Osteoblast (primary cell): ENCODE measurements around the gene TBCB. TPM values are rescaled to one million over a fixed set of nuclear protein-coding genes. Genes with fewer than 3 reads are reported as not detected.
"Not testable (repeated sequence)": the region's sequence is repeated elsewhere in the genome, so short reads cannot be mapped to it uniquely, and the experiment has no call there.

Experiments
- DNase-seq: peaks from one replicate; pipeline ENCODE4 v3.0.0; 2011; ENCODE audit warnings: low spot score, mixed read lengths; ENCODE audit not compliant: insufficient read length; ENCODE audit errors: missing footprints
- H2AFZ ChIP-seq: 2 replicates; pipeline ENCODE4 v1.6.0; 2011; ENCODE audit warnings: mild to moderate bottlenecking, low read length
- H3K27ac ChIP-seq: 2 replicates; pipeline ENCODE4 v1.5.1; 2011; ENCODE audit warnings: mild to moderate bottlenecking, low read depth, low read length, moderate library complexity
- H3K27me3 ChIP-seq: 2 replicates; pipeline ENCODE4 v1.6.0; 2012; ENCODE audit warnings: mild to moderate bottlenecking, control low read depth, inconsistent platforms, low read length, moderate library complexity; ENCODE audit not compliant: insufficient read depth
- H3K36me3 ChIP-seq: 2 replicates; pipeline ENCODE4 v1.5.1; 2011; ENCODE audit warnings: mild to moderate bottlenecking, low read length, control low read depth, moderate library complexity; ENCODE audit not compliant: insufficient read depth
- H3K4me1 ChIP-seq: 2 replicates; pipeline ENCODE4 v1.5.1; 2011; ENCODE audit warnings: mild to moderate bottlenecking, low read length, control low read depth, moderate library complexity; ENCODE audit not compliant: insufficient read depth
- H3K4me2 ChIP-seq: 2 replicates; pipeline ENCODE4 v1.6.0; 2011; ENCODE audit warnings: mild to moderate bottlenecking, low read length; ENCODE audit not compliant: insufficient read depth
- H3K4me3 ChIP-seq: fragments of 200-600 bp; sonication (generic); 3 replicates; pipeline ENCODE4 v1.5.1; 2012; ENCODE audit warnings: mild to moderate bottlenecking, low read length, inconsistent platforms; ENCODE audit not compliant: insufficient read depth
- H3K79me2 ChIP-seq: 2 replicates; pipeline ENCODE4 v1.6.0; 2012; ENCODE audit warnings: mild to moderate bottlenecking, low read length, control low read depth, inconsistent platforms; ENCODE audit not compliant: insufficient read depth
- H3K9me3 ChIP-seq: 2 replicates; pipeline ENCODE4 v1.5.1; 2011; ENCODE audit warnings: low read depth, low read length, control low read depth
- H4K20me1 ChIP-seq: 2 replicates; pipeline ENCODE4 v1.6.0; 2012; ENCODE audit warnings: mild to moderate bottlenecking, low read length, control low read depth; ENCODE audit not compliant: insufficient read depth
- CTCF ChIP-seq: IDR thresholded peaks from 2 replicates; pipeline ENCODE4 v1.5.1; 2011; ENCODE audit warnings: mild to moderate bottlenecking, low read depth, low read length, moderate library complexity; ENCODE audit errors: extremely low read depth
- total RNA-seq: library from RNA; depleted of rRNA; stranded (reverse); fragments of >200 nt; gene quantifications from 2 replicates; pipeline ENCODE4 v1.2.3, GENCODE V29; 2012

The TBCB gene
- total RNA-seq, 1 donor, result 136 TPM

- Histone ChIP-seq H3K79me2 (peaks cover 20% of the 10 kb centered on the region), H3K27ac (no peak overlapping the region), H3K4me3 (no peak overlapping the region), H3K9me3 (no peaks in the 10 kb centered on the region), H2AFZ (no peak overlapping the region), H3K4me1 (no peaks in the 10 kb centered on the region), H3K4me2 (no peak overlapping the region), H3K36me3 (peaks cover 51% of the 10 kb centered on the region), H4K20me1 (peaks cover 6% of the 10 kb centered on the region), H3K27me3 (no peaks in the 10 kb centered on the region)
- no peak for TF ChIP-seq CTCF
- peak; percentile 64 for DNase-seq
These were observed 6.3 kb downstream of the TBCB start for GRCh38 chr19:36121486-36122124.

- no peak for TF ChIP-seq CTCF
- Histone ChIP-seq H3K27ac (no peak overlapping the region), H3K36me3 (peaks cover 28% of the 10 kb centered on the region), H3K4me2 (no peak overlapping the region), H3K9me3 (no peaks in the 10 kb centered on the region), H3K4me3 (no peak overlapping the region), H2AFZ (no peak overlapping the region), H3K79me2 (no peaks in the 10 kb centered on the region), H3K4me1 (peaks cover 10% of the 10 kb centered on the region), H3K27me3 (no peaks in the 10 kb centered on the region), H4K20me1 (peaks cover 2% of the 10 kb centered on the region)
- no peak for DNase-seq
These were observed 10.3 kb downstream of the TBCB start for GRCh38 chr19:36125557-36125956.

GRCh38 chr19:36128392-36128736, 13.1 kb downstream of the TBCB start:
- Histone ChIP-seq H3K27ac (peak overlapping the region; percentile 46), H3K79me2 (no peaks in the 10 kb centered on the region), H3K36me3 (peaks cover 19% of the 10 kb centered on the region), H3K4me1 (peaks cover 10% of the 10 kb centered on the region), H3K27me3 (no peaks in the 10 kb centered on the region), H2AFZ (peak overlapping the region; percentile 93), H3K4me3 (peak overlapping the region; percentile 62), H4K20me1 (no peaks in the 10 kb centered on the region), H3K9me3 (no peaks in the 10 kb centered on the region), H3K4me2 (peak overlapping the region; percentile 91)
- no peak for DNase-seq
- no peak for TF ChIP-seq CTCF

GRCh38 chr19:36131221-36131620, 16.0 kb downstream of the TBCB start:
- not testable (repeated sequence) for H3K4me2 ChIP-seq, H3K27ac ChIP-seq, H3K27me3 ChIP-seq, H3K36me3 ChIP-seq, DNase-seq, H3K4me3 ChIP-seq, H3K9me3 ChIP-seq, H4K20me1 ChIP-seq, H2AFZ ChIP-seq, H3K79me2 ChIP-seq
- peaks cover 10% of the 10 kb centered on the region for H3K4me1 ChIP-seq

- not testable (repeated sequence) for H4K20me1 ChIP-seq, H3K36me3 ChIP-seq, H3K4me2 ChIP-seq, H3K9me3 ChIP-seq, H3K79me2 ChIP-seq, H3K4me3 ChIP-seq, DNase-seq, H3K27me3 ChIP-seq, H2AFZ ChIP-seq, H3K27ac ChIP-seq
- peaks cover 12% of the 10 kb centered on the region for H3K4me1 ChIP-seq
These were observed 19.6 kb downstream of the TBCB start for GRCh38 chr19:36134867-36135266.
